GM21786 (cell line): ENCODE measurements around the gene DNAJC12.
A peak's percentile ranks its signal among the peaks of the same experiment; 100 is the strongest.
"Not testable (repeated sequence)": the region's sequence is repeated elsewhere in the genome, so short reads cannot be mapped to it uniquely, and the experiment has no call there.

Experiments used
- ATAC-seq: cut with Tn5 transposase; IDR thresholded peaks from one replicate; pipeline ENCODE4 v1.9.1; 2021; ENCODE audit not compliant: unreplicated experiment

Gene DNAJC12

GRCh38 chr10:67841737-67842136, 3.7 kb upstream of the DNAJC12 start:
- no peak for ATAC-seq

DNA sequence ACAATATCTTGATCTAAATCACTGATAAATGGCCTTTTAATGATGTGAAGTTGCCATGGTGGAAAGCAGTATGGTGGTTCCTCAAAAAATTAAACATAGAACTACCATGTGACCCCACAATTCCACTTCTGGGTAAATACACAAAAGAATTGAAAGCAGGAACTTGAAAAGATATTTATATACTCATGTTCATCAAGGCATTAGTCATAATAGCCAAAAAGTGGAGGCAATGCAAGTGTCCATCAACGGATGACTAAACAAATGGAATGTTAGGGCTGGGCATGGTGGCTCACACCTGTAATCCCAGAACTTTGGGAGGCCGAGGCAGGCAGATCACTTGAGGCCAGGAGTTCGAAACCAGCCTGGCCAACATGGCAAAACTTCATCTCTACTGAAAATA, 2.0 kb upstream of the DNAJC12 start:
- no peak for ATAC-seq

DNA sequence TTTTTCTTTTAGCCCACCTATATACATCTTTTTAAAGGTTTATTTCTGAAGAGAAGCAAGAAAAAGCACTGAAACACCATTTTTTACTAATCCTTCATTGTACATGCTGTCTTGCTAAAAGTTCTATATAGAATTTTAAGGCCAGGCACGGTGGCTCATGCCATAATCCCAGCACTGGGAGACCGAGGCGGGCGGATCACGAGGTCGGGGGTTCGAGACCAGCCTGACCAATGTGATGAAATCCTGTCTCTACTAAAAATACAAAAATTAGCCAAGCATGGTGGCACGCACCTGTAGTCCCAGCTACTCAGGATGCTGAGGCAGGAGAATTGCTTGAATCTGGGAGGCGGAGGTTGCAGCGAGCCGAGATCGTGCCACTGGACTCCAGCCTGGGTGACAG, 1.5 kb upstream of the DNAJC12 start:
- ATAC-seq, result not testable (repeated sequence)

GRCh38 chr10:67836972-67837371, 1.0 kb downstream of the DNAJC12 start:
- no peak for ATAC-seq

DNA sequence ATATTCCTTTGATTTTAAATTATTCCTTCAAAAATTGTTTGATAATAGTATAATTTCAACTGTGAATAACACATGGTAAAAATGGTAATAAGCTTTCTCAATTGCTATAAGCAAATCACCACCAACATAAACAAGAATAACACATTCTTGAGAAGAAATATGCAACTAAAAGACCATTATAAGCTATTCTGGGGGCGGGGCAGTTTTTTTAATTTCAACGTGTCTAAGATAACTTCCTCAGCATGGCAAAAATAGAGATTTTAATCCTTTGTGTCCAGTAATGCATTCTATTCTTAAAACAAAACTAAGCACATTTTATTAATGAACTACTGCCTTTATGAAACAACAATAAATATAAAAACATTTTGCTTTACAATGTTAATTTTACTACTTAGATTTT, 1.5 kb downstream of the DNAJC12 start:
- no peak for ATAC-seq

- ATAC-seq, result not testable (repeated sequence)
Measured at GRCh38 chr10:67835541-67836394, 2.2 kb downstream of the DNAJC12 start.

DNA sequence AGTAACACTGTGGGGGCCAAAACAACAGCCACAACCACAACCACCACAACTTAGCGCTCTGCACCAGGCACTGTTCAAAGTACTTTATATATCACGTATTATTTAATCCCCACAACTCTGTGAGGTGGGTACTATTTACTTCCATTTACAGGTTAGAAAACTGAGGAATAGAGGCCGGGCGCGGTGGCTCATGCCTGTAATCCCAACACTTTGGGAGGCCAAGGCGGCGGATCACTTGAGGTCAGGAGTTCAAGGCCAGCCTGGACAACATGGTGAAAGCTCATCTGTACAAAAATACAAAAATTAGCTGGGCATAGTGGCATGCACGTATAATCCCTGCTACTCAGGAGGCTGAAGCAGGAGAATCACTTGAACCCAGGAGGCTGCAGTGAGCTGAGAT, 3.6 kb downstream of the DNAJC12 start:
- ATAC-seq, result no peak

DNA sequence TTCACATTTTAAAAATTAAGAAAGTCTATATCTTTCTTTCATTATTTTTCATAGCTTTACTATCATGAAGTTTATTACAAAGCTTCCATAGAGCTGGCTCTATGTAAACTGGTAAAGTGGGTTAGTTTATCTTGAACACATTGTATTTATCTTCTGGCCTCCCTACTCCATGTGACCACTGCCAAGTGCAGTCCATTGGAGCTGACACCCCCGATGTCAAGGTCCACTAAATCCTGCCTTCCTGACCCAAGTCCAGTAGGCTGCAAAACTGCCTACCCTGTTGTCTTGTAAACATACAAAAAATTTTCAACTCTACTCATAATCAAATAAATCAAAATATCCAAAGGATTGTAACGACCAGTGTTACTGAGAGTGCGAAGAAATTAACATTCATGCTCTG, 10.2 kb downstream of the DNAJC12 start:
- no peak for ATAC-seq

DNA sequence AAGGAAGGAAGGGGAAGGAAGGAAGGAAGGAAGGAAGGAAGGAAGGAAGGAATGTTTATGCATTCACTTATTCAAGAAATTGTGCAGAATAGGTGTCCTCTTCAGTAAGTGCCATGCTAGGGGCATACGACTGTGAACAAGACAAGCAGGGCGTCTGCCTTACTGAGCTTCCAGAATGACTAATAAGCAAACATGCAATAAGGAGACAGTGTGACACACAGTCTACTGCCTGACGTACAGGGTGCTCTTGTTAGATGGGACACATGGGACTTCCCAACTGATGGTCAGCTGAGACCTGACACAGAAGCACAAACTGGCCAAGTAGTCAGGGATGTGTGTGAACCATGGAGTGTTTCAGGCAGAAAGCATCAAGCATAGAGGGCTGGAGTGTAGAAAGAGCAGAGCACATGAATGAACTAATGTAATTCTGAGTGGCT, 18.2 kb downstream of the DNAJC12 start:
- ATAC-seq, result peak; percentile 56

- peak; percentile 51 for ATAC-seq
Measured at GRCh38 chr10:67818323-67818722, 19.7 kb downstream of the DNAJC12 start.

GRCh38 chr10:67816719-67817118, 21.3 kb downstream of the DNAJC12 start:
- no peak for ATAC-seq

DNA sequence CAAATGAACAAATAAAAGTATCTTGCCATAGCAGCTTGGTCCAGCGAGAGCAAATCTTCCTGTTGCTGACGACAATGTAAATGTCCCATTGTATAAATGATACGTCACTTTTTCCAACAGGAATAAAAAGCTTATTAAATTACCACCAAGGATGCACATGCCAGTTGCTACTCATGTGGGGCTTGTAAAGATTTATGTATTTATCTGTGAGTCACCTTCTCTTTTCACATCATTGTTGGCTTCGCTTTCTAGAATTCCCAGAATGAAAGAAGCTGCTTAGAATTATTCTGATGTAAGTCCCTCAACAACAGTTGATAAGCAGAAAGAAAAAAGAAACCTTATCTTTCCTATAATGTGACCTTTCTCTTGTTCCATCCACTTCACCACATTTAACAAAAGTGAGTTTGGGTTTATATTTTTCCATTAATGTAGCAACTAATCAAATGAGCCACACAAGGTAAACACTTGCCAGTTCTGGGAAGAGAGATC, 22.4 kb downstream of the DNAJC12 start:
- no peak for ATAC-seq

DNA sequence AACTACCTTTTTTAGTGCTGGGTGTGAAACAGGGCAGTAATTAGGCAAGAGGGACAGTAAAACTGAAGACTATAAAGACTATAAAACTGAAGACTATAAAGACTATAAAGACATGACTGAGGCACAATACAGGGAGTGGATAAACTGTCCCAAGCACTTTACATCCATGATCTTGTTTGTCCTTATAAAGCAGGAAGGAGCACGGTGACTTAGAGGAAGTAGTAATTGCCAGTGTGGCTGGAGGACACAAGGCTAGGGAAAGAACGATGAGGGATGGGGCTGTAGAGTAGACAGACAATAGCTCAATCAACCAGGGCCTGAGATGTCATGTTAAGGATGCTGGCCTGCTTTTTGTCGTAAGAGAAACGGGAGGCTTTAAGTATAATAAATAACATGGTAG, 26.0 kb downstream of the DNAJC12 start:
- no peak for ATAC-seq

- ATAC-seq, result no peak
Measured at GRCh38 chr10:67809107-67809506, 28.9 kb downstream of the DNAJC12 start.

DNA sequence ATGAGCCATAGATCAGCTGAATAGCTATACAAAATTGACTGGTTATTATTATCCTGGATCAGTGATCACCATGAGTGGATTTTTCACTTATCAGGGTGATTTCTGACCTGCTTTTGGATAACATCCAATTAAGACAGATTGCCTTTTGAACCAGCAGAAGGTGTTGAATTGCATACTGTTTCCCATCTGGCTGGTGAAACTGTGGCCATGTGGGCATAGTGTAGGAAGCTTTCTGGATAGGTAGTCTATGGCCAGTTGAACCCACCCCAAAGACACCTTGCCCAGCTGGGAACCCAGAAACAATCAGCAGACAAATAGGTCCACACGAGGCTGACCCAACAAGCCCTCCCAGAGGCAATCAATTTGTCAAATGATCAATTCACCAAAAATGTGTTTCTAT, 29.3 kb downstream of the DNAJC12 start:
- ATAC-seq, result no peak

- ATAC-seq, result no peak
Measured at GRCh38 chr10:67807855-67808456, 30.0 kb downstream of the DNAJC12 start.

DNA sequence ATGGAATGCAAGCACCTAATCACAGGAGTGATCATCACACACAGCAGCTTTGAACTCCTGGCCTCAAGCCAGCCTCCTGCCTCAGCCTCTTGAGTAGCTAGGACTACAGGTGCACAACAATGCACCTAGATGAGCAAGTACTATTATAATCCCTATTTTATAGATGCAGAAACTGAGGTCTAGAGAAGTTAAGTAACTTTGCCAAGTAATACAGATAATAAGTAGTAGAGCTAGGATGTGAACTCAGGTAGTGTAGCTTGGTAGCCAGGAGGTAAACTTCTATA, 33.7 kb downstream of the DNAJC12 start:
- ATAC-seq, result no peak

DNA sequence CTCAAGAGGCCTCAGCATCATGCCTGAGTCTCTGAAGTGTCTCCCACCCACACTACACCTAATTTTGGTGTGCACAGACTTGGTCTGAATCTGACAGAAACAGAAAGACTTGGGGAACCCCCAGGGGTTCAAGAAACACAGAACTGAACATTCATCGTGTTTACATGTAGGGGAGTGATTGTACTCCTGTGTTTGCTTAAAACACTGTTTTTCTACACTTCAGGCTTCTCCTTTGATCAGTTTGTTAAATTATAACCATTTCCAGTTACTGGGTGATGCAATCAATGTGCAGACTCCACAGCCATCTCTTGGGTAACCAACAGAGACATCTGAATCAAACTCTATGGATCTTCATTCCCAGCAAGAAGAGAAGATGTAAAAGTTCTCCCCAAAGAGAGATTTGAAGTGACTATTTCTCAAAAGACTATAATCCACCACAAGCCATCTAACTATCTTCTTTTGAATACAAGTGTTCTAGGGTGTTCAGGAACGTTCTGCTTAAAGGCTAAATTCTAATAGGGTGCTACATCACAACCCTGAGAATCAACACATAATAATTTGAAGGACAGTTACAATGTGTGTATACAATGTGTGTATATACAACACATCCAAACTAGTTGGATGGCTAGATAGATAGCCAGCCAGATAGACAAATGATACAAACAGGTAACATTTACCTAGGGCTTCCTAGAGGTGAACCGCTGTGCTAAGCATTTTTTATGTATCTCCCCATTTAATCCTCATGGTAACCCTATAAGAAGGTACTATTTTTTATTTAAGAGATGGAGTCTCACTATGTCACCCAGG, 34.2 kb downstream of the DNAJC12 start:
- peak; percentile 82 for ATAC-seq

- ATAC-seq, result no peak
Measured at GRCh38 chr10:67802767-67803538, 35.0 kb downstream of the DNAJC12 start.

GRCh38 chr10:67801118-67801517, 36.9 kb downstream of the DNAJC12 start:
- no peak for ATAC-seq

GRCh38 chr10:67794909-67795460, 43.0 kb downstream of the DNAJC12 start:
- no peak for ATAC-seq
